ENCODE results near the gene NR4A3.

- TF ChIP-seq SMARCC2 (IDR thresholded peaks at IDR 0.05) = no peak
- TF ChIP-seq ZNF44 (CRISPR knock-in tag; IDR thresholded peaks at IDR 0.05) = no peak
- TF ChIP-seq TCF7 (IDR thresholded peaks at IDR 0.05; ENCODE audit: low read depth) = no peak
- no peak for TF ChIP-seq SMC3 (IDR thresholded peaks at IDR 0.05; ENCODE audit: low read length)
- no peak for TF ChIP-seq ZNF773 (CRISPR knock-in tag; IDR thresholded peaks at IDR 0.05; ENCODE audit: borderline replicate concordance)
- no peak for TF ChIP-seq RAD21 (CRISPR knock-in tag; IDR thresholded peaks at IDR 0.05)
- no peak for TF ChIP-seq CHD2 (IDR thresholded peaks at IDR 0.05; ENCODE audit: low read depth, low read length)
- TF ChIP-seq EZH2 (conservative IDR thresholded peaks at IDR 0.05; ENCODE audit: low read depth, low read length) = no peak
- TF ChIP-seq CTCF (CRISPR knock-in tag; IDR thresholded peaks at IDR 0.05) = no peak
- TF ChIP-seq FOXO4 (CRISPR knock-in tag; conservative IDR thresholded peaks at IDR 0.05) = no peak
- TF ChIP-seq ZNF124 (CRISPR knock-in tag; IDR thresholded peaks at IDR 0.05) = no peak
- TF ChIP-seq POLR2A (IDR thresholded peaks at IDR 0.05; ENCODE audit: insufficient read depth in 1 of 2, low read depth in 2 of 2, low read length in 2 of 2) = no peak
- no peak for TF ChIP-seq ZSCAN30 (CRISPR knock-in tag; IDR thresholded peaks at IDR 0.05)
These were observed 10.3 kb downstream of the NR4A3 start for GRCh38 chr9:99831857-99832557.

Data from HepG2 (cell line).